GM12878 (cell line): ENCODE data around the gene COL17A1. TPM values are rescaled to one million over a fixed set of nuclear protein-coding genes. Genes with fewer than 3 reads are reported as not detected.

Experiments
- ATAC-seq: fragments of 200-7000 bp; cut with Tn5 transposase; 3 replicates; pipeline ENCODE4 v1.9.1; 2020; ENCODE audit warnings: mild to moderate bottlenecking, moderate library complexity
- BruUV-seq: library from RNA; stranded (reverse); fragments of 400-500 nt; replicated peaks from 2 replicates; lab custom pipeline; 2021; lab: Mats Ljungman, UMichigan
- CTCF ChIA-PET: fragments of 300-600 bp; sonication (Branson Sonifier 250); formaldehyde crosslinking; extraction: SDS; loops from one replicate; lab custom pipeline; 2021; ENCODE audit warnings: inconsistent platforms; lab: Yijun Ruan, JAX
- POLR2A ChIA-PET: fragments of 350-600 bp; formaldehyde crosslinking; extraction: SDS; loops from one replicate; lab custom pipeline; 2021; ENCODE audit warnings: inconsistent platforms; lab: Charles Lee
- RAD21 ChIA-PET: fragments of 300-600 bp; sonication (Branson Sonifier 250); formaldehyde crosslinking; loops from one replicate; lab custom pipeline; 2023; ENCODE audit warnings: antibody characterized with exemption; ENCODE audit not compliant: unreplicated experiment; lab: Charles Lee
- SMC1A ChIA-PET: fragments of 300-600 bp; sonication (Branson Sonifier 250); formaldehyde crosslinking; loops from one replicate; lab custom pipeline; 2023; ENCODE audit not compliant: unreplicated experiment, uncharacterized antibody; lab: Charles Lee
- DNase-seq: peaks from one replicate; pipeline ENCODE4 v3.0.0-alpha.2; 2011; ENCODE audit warnings: low read depth, low spot score
- FAIRE-seq: peaks from 3 replicates; lab custom pipeline; 2011; peaks lifted over from hg19 to GRCh38; lab: Jason Lieb, UNC
- H2AFZ ChIP-seq: 2 replicates; pipeline ENCODE4 v1.6.0; 2011; ENCODE audit warnings: low read depth, low read length, control low read depth; ENCODE audit not compliant: control insufficient read depth
- H3K27ac ChIP-seq: 2 replicates; pipeline ENCODE4 v1.5.1; 2011; ENCODE audit warnings: control low read depth; ENCODE audit not compliant: control insufficient read depth, insufficient read depth
- H3K27me3 ChIP-seq, 2 experiments: replicated peaks in 1 of 2; 2 replicates each; pipeline versions ENCODE4 v1.6.0 to v1.6.1; 2011; ENCODE audit warnings: low read length in 1 of 2; ENCODE audit not compliant: control insufficient read depth in 2 of 2, insufficient read depth in 2 of 2
- H3K36me3 ChIP-seq, 2 experiments: 2 replicates each; pipeline ENCODE4 v1.5.1; 2011; ENCODE audit warnings: low read length in 1 of 2; ENCODE audit not compliant: control insufficient read depth in 2 of 2, insufficient read depth in 2 of 2
- H3K4me1 ChIP-seq: 2 replicates; pipeline ENCODE4 v1.6.1; 2011; ENCODE audit warnings: mild to moderate bottlenecking, low read length, moderate library complexity, mixed read lengths; ENCODE audit not compliant: control insufficient read depth, insufficient read depth
- H3K4me2 ChIP-seq: 2 replicates; pipeline ENCODE4 v1.6.0; 2011; ENCODE audit warnings: control low read depth; ENCODE audit not compliant: control insufficient read depth, insufficient read depth
- H3K4me3 ChIP-seq: fragments of 200-600 bp; sonication (generic); 2 replicates; pipeline ENCODE4 v1.5.1; 2016
- H3K79me2 ChIP-seq: 2 replicates; pipeline ENCODE4 v1.6.0; 2011; ENCODE audit warnings: low read length; ENCODE audit not compliant: control insufficient read depth, insufficient read depth
- H3K9ac ChIP-seq: 2 replicates; pipeline ENCODE4 v1.8.0; 2011; ENCODE audit warnings: low read length, control low read depth, mixed read lengths; ENCODE audit not compliant: control insufficient read depth, insufficient read depth
- H3K9me3 ChIP-seq: replicated peaks from 3 replicates; pipeline ENCODE4 v1.5.1; 2011; ENCODE audit warnings: mild to moderate bottlenecking, low read length; ENCODE audit not compliant: control insufficient read depth, insufficient read depth
- H4K20me1 ChIP-seq: 2 replicates; pipeline ENCODE4 v1.6.0; 2011; ENCODE audit not compliant: control insufficient read depth, insufficient read depth
- ATF2 ChIP-seq: IDR thresholded peaks from 2 replicates; pipeline ENCODE4 v1.6.1; 2012; ENCODE audit warnings: low read length, inconsistent platforms
- CEBPB ChIP-seq, 2 experiments: fragments of 150-350 bp in 1 of 2; IDR thresholded peaks; 2 replicates each; pipeline ENCODE4 v1.6.1; 2012 to 2014; ENCODE audit warnings: low read depth in 2 of 2, low read length in 2 of 2, borderline replicate concordance in 1 of 2, inconsistent platforms in 1 of 2
- CHD4 ChIP-seq: fragments of 200-600 bp; sonication (generic); IDR thresholded peaks from 2 replicates; pipeline ENCODE4 v1.6.1; 2016; ENCODE audit warnings: mild to moderate bottlenecking
- CREM ChIP-seq: IDR thresholded peaks from 2 replicates; pipeline ENCODE4 v1.6.1; 2014; ENCODE audit warnings: antibody characterized with exemption, low read depth
- HSF1 ChIP-seq: fragments of 150-350 bp; IDR thresholded peaks from 2 replicates; pipeline ENCODE4 v1.6.1; 2014; ENCODE audit warnings: mild to moderate bottlenecking, low read depth, low read length
- JUND ChIP-seq: IDR thresholded peaks from 2 replicates; pipeline ENCODE4 v1.6.1; 2012; ENCODE audit warnings: low read depth, mild to moderate bottlenecking, low read length, improper control_type of control experiment, moderate library complexity
- LARP7 ChIP-seq: fragments of 450-650 bp; IDR thresholded peaks from 2 replicates; pipeline ENCODE4 v1.6.1; 2017; ENCODE audit warnings: mild to moderate bottlenecking
- NR2C1 ChIP-seq: fragments of 450-650 bp; IDR thresholded peaks from 2 replicates; pipeline ENCODE4 v1.6.1; 2017; ENCODE audit warnings: antibody characterized with exemption, mild to moderate bottlenecking, moderate library complexity
- RCOR1 ChIP-seq: conservative IDR thresholded peaks from 2 replicates; pipeline ENCODE4 v1.6.1; 2012; ENCODE audit warnings: low read depth, low read length, improper control_type of control experiment
- SRF ChIP-seq, 2 experiments: IDR thresholded peaks; 2 replicates each; pipeline ENCODE4 v1.6.1; 2011; ENCODE audit warnings: low read depth in 2 of 2, low read length in 2 of 2, mild to moderate bottlenecking in 1 of 2, moderate library complexity in 1 of 2
- SUZ12 ChIP-seq: fragments of 200-600 bp; sonication (generic); IDR thresholded peaks from one replicate; pipeline ENCODE4 v1.6.1; 2018; ENCODE audit warnings: antibody characterized with exemption, mild to moderate bottlenecking; ENCODE audit not compliant: unreplicated experiment
- ZNF384 ChIP-seq: IDR thresholded peaks from 2 replicates; pipeline ENCODE4 v1.6.1; 2012; ENCODE audit warnings: low read depth, mild to moderate bottlenecking, low read length, improper control_type of control experiment, borderline replicate concordance
- ZNF687 ChIP-seq: fragments of 450-650 bp; IDR thresholded peaks from 2 replicates; pipeline ENCODE4 v1.6.1; 2017; ENCODE audit warnings: mild to moderate bottlenecking, moderate library complexity
- WGBS: methylation state at CpG from one replicate; pipeline ENCODE4 v1.1.6; 2016; ENCODE audit warnings: low lambda C conversion rate; ENCODE audit not compliant: insufficient replicate concordance, insufficient coverage; ENCODE audit errors: missing lambda C conversion rate; 5-methylcytosine and 5-hydroxymethylcytosine counted together
- in situ Hi-C: fragments of 300-500 bp; cut with MboI; formaldehyde crosslinking; loops from 9 replicates; pipeline ENCODE4 v1.14.3; 2018; ENCODE audit warnings: mixed read lengths
- intact Hi-C: fragments of 100-400 bp; cut with micrococcal nuclease; formaldehyde crosslinking; loops from one replicate; pipeline ENCODE4 v1.14.2; 2022; ENCODE audit not compliant: unreplicated experiment
- polyA plus RNA-seq, 11 experiments: library from polyadenylated mRNA; depleted of rRNA in 4 of 11; unstranded in 6 of 11; stranded (reverse) in 5 of 11; fragments of >200 nt; fragmentation: Nextera tagmentation in 4 of 11; fragmentation: Illumina TruSeq in 1 of 11; extraction: Ambion mirVana in 4 of 11; extraction: Trizol in 1 of 11; gene quantifications; 1 replicate in 1 of 11; 2 replicates in 10 of 11; pipeline versions ENCODE4 v1.2.1 to v1.2.3, GENCODE V29; 2011 to 2016; ENCODE audit warnings: inconsistent platforms in 2 of 11, missing spikeins in 2 of 11, low read depth in 1 of 11
- total RNA-seq, 4 experiments: library from RNA; depleted of rRNA in 3 of 4; stranded (reverse); fragments of >200 nt in 3 of 4; fragmentation: Illumina TruSeq in 1 of 4; extraction: Trizol in 1 of 4; gene quantifications; 2 replicates each; pipeline versions ENCODE4 v1.2.1 to v1.2.3, GENCODE V29; 2013 to 2021

Gene COL17A1
- total and polyA plus RNA-seq, 10 of the 15 experiments (the other 5 are each of a cell fraction or from before 2014, with no cell fraction given): 0.08 to 0.22 TPM; not detected in 8

- RAD21 ChIA-PET: interaction anchor here (1.0 to 1.4 kb wide), 3 partner anchors 11 to 130 kb away, joined by 3 read pairs; partner anchors contain the start of gene SFR1
- FAIRE-seq (no peak), DNase-seq (no peak)
- Histone ChIP-seq H3K4me1 (no peaks in the 10 kb centered on the region), H3K27me3 (no peaks in the 10 kb centered on the region), H3K4me3 (no peak overlapping the region), H2AFZ (no peak overlapping the region)
- TF ChIP-seq HSF1: no peak
- no peak for TF ChIP-seq ZNF687
- no peak for TF ChIP-seq ZNF384
- TF ChIP-seq ATF2: no peak
- no peak for TF ChIP-seq CHD4
- no peak for TF ChIP-seq LARP7
- no peak for TF ChIP-seq CREM
- TF ChIP-seq SUZ12: no peak
- TF ChIP-seq NR2C1: no peak
- TF ChIP-seq RCOR1: no peak
- TF ChIP-seq CEBPB (IDR thresholded peaks at IDR 0.05; ENCODE audit: borderline replicate concordance in 1 of 2, low read depth in 2 of 2, low read length in 2 of 2): no peak
- TF ChIP-seq JUND: no peak
- TF ChIP-seq SRF (IDR thresholded peaks at IDR 0.05; ENCODE audit: low read depth in 2 of 2, low read length in 2 of 2): no peak
- TF ChIP-seq, all 136 proteins: peak for 0
- intact Hi-C loops (no loop called here), in situ Hi-C loops (no loop called here)
- POLR2A ChIA-PET: interaction anchor here (1.6 kb wide), 1 partner anchor 11 kb away, joined by 3 read pairs; no protein-coding TSS in a partner anchor
- 88% methylated on average over 6 of the region's 6 CpGs for WGBS
- CTCF ChIA-PET: interaction anchor here (0.6 to 2.9 kb wide), 10 partner anchors 9 to 470 kb away, joined by 3 to 12 read pairs (median 4); partner anchors contain the start of gene SFR1
- no TSS peak for BruUV-seq
- Histone ChIP-seq H3K79me2 (no peaks in the 10 kb centered on the region), H3K36me3 (peaks cover 5 to 17% of the 10 kb centered on the region in 2 experiments), H3K4me2 (no peak overlapping the region), H4K20me1 (no peaks in the 10 kb centered on the region), H3K9me3 (no peaks in the 10 kb centered on the region), H3K27ac (no peak overlapping the region), H3K9ac (no peak overlapping the region)
- no peak for ATAC-seq
- SMC1A ChIA-PET: interaction anchor here (0.9 to 2.9 kb wide), 5 partner anchors 10 to 35 kb away, joined by 3 to 13 read pairs (median 7); no protein-coding TSS in a partner anchor
These were observed 67.2 kb downstream of the COL17A1 start for GRCh38 chr10:104018471-104018870.
